Heart left ventricle (tissue), 13 donors: ENCODE results near the gene CALR3.

Experiments
- CTCF ChIP-seq, 12 donors: fragments of 200-600 bp; sonication (generic) in 4 of 12; IDR thresholded peaks; one replicate each; pipeline versions ENCODE4 v1.5.0 to v1.8.0; 2018 to 2022; ENCODE audit warnings: antibody characterized with exemption in 12 of 12, mild to moderate bottlenecking in 5 of 12
- POLR2A ChIP-seq, 2 donors: fragments of 450-650 bp; IDR thresholded peaks; one replicate each; pipeline ENCODE4 v1.6.1; 2017; ENCODE audit warnings: antibody characterized with exemption in 2 of 2, mild to moderate bottlenecking in 2 of 2, moderate library complexity in 2 of 2
- donor health status: ischemic (EF 13 %, LVEDD 7.1; RV severe dilation, severe dysfunction).
- donor health status: DM: no; HTN: yes; CAD: no.
- donor health status: DM: no; HTN: no; CAD: no.
- donor health status: ischemic (EF 25% LVEDD 6.9; RV normal size, moderate dysfunction).
- donor health status: ischemic (EF 25% LVEDD 5.7; RV mildly dilated, moderate dysfunction).
- donor health status: ischemic (EF 35%, LVEDD 5.7; RV mildly dilated, moderate dysfunction).
- donor health status: nonischemic (EF 11% LVEDD 7.7; RV severe dilation, severe dysfunction).
- donor health status: DM: yes; HTN: yes; CAD: no.
- donor health status: PGD.
- donor health status: ischemic (EF 29% LVEDD 5.4; RV normal size, mild dysfunction).
- donor health status: nonischemic (EF 23%, LVEDD 6.1; RV moderate dilation, normal function).

DNA sequence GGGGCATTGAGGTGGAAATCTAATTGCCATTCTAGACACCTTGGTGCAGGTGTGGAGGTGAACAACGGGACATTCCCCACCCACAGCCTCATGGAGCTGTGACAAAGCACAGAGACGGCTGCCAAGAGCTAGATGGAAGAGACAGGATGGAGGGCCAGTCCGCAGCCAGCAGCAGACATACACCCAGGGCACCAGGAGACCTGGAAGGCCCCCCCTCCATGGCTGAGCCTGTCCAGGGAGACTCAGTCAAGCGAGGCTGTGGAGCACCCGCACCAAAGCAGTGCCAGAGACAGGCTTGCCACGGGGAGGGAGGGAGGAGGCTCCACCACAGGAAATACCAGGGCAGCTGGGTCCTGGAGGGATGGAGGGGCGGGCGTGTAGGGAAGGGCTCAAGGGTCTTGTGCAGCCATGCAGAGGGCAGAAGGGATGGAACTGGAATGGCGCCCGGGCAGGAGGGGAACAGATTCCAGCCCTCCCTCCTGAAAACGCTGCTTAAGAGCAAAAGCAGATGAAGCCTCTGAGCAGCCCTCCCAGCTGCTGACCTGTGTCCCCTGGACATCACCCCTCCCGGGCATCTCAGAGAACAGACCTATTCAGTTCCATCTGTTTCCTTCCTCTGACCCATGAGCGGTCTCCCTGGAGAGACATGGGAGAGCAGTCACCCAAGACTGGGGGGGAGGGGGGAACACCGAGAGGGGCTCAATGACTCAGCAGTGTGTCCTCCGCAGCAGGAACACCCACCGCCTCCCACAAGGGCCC lies 38.6 kb downstream of the CALR3 start:
- TF ChIP-seq CTCF (IDR thresholded peaks at IDR 0.05) (no peak), POLR2A (IDR thresholded peaks at IDR 0.05) (no peak)
